Measurements from ENCODE around the gene SAYSD1.

Gene SAYSD1

GRCh38 chr6:39055661-39056060, 59.3 kb downstream of the SAYSD1 start:
- no peak for DNase-seq

- DNase-seq, result no peak
Measured at GRCh38 chr6:39054577-39055142, 60.3 kb downstream of the SAYSD1 start.
